HG02981 (cell line): Measurements from ENCODE around the gene ADGRG2.

ENCODE experiments used
- ATAC-seq: cut with Tn5 transposase; IDR thresholded peaks from one replicate; pipeline ENCODE4 v1.9.1; 2021; ENCODE audit warnings: mild to moderate bottlenecking, moderate library complexity; ENCODE audit not compliant: unreplicated experiment

The ADGRG2 gene

GRCh38 chrX:19121898-19122640 lies at the start of gene ADGRG2:
TSS of gene ADGRG2 (minus strand) at chrX:19122468. CDS start at chrX:19068834, 53,634 bp downstream.
- no peak for ATAC-seq

GRCh38 chrX:19168609-19169008 lies 46.3 kb upstream of the ADGRG2 start:
- ATAC-seq: no peak

GRCh38 chrX:19162851-19163250 lies 40.6 kb upstream of the ADGRG2 start:
- no peak for ATAC-seq

GRCh38 chrX:19156186-19156585 lies 33.9 kb upstream of the ADGRG2 start:
- no peak for ATAC-seq

- ATAC-seq: no peak
Measured at GRCh38 chrX:19152762-19153161, 30.5 kb upstream of the ADGRG2 start.

GRCh38 chrX:19137067-19137466 lies 14.8 kb upstream of the ADGRG2 start:
- ATAC-seq: no peak

- ATAC-seq: no peak
Measured at GRCh38 chrX:19133784-19134183, 11.5 kb upstream of the ADGRG2 start.

- no peak for ATAC-seq
Measured at GRCh38 chrX:19133231-19133630, 11.0 kb upstream of the ADGRG2 start.

GRCh38 chrX:19130628-19131027 lies 8.4 kb upstream of the ADGRG2 start:
- no peak for ATAC-seq

GRCh38 chrX:19129694-19130093 lies 7.4 kb upstream of the ADGRG2 start:
- ATAC-seq: no peak

GRCh38 chrX:19127649-19128168 lies 5.4 kb upstream of the ADGRG2 start:
- ATAC-seq: no peak

- ATAC-seq: no peak
Measured at GRCh38 chrX:19122641-19123009, 357 bp upstream of the ADGRG2 start.

- ATAC-seq: no peak
Measured at GRCh38 chrX:19121466-19121865, 802 bp downstream of the ADGRG2 start.

GRCh38 chrX:19110642-19111041 lies 11.6 kb downstream of the ADGRG2 start:
- ATAC-seq: no peak

- ATAC-seq: no peak
Measured at GRCh38 chrX:19107035-19107434, 15.2 kb downstream of the ADGRG2 start.

- no peak for ATAC-seq
Measured at GRCh38 chrX:19100586-19100985, 21.7 kb downstream of the ADGRG2 start.

GRCh38 chrX:19097553-19098283 lies 24.6 kb downstream of the ADGRG2 start:
- no peak for ATAC-seq

GRCh38 chrX:19096586-19096985 lies 25.7 kb downstream of the ADGRG2 start:
- no peak for ATAC-seq

GRCh38 chrX:19094654-19095053 lies 27.6 kb downstream of the ADGRG2 start:
- ATAC-seq: no peak

- no peak for ATAC-seq
Measured at GRCh38 chrX:19091596-19091995, 30.7 kb downstream of the ADGRG2 start.

GRCh38 chrX:19089555-19090040 lies 32.7 kb downstream of the ADGRG2 start:
- no peak for ATAC-seq
